ENCODE results near the gene CALN1.

- no peak for TF ChIP-seq CTCF (IDR thresholded peaks at IDR 0.05; ENCODE audit: low read length)
- no peak for TF ChIP-seq EZH2phosphoT487 (IDR thresholded peaks at IDR 0.05; ENCODE audit: low read length)
These were observed 4.7 kb upstream of the CALN1 start for GRCh38 chr7:72416846-72417245.
